GM21717 (cell line): Measurements from ENCODE around the gene TEKT2.

ENCODE experiments used
- ATAC-seq: cut with Tn5 transposase; IDR thresholded peaks from one replicate; pipeline ENCODE4 v1.9.1; 2021; ENCODE audit warnings: mild to moderate bottlenecking, moderate library complexity; ENCODE audit not compliant: unreplicated experiment

The TEKT2 gene

DNA sequence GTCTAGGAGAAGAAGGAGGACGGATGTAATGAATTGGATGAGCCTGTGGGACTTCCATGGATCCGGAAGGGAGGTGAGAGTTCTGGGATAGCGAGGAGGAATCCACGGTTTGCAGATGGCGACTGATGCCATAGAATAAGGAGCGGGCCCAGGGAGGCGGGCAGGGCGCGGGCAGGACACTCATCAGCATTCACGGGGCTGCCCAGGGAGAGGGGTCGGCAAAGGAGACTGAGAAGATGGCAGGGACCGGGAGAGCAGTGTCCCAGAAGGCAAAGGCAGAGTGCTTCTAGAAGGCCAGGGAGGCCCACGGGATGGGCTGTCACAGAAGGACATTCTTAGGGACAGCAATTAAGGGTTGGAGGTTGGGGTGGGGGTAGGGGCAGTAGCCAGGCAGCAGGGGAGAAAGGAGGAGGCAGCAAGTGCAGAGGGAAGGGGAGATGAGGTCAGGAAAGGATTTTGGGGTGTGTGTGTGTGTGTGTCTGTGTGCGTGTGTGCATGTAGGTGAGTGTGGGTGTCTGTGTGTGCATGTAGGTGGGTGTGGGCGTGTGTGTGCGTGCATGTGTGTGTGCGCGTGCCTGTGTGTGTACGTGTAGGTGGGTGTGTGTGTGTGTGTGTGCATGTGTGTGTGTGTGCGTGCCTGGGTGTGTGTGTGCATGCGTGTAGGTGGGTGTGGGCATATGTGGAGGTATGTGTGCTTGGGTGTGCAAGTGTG is 42.3 kb downstream of the TEKT2 start:
- no peak for ATAC-seq

DNA sequence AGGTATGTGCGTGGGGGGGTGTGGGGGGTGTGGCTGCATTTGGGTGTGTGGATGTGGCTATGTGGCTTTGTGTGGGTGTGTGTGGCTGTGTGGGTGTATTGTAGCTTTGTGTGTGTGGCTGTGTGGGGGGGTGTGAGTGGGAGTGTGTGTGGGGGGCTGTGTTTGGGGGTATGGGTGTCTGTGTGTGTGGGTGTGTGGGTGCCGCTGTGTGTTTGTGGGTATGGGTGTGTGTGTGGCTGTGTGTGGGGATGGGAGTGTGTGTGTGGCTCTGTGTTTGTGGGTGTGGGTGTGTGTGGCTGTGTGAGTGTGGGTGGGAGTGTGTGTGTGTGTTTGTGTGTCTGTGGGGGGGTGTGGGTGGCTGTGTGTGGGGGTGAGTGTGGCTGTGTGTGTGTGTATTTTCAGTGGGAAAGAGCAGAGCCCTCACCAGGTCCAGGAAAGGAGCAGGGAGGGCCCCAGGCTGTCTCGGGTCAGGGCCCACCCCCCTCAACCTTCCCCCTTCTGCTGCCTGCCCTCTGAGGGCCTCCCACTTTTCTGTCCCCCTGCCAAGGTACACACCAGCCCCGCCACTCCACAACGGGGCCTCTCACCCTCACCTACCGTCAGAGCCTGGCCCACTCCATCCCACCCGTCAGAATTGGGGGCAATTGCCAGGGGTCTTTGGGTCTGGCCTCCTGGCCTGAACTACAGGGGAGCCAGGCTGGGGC is 43.1 kb downstream of the TEKT2 start:
- ATAC-seq: no peak

DNA sequence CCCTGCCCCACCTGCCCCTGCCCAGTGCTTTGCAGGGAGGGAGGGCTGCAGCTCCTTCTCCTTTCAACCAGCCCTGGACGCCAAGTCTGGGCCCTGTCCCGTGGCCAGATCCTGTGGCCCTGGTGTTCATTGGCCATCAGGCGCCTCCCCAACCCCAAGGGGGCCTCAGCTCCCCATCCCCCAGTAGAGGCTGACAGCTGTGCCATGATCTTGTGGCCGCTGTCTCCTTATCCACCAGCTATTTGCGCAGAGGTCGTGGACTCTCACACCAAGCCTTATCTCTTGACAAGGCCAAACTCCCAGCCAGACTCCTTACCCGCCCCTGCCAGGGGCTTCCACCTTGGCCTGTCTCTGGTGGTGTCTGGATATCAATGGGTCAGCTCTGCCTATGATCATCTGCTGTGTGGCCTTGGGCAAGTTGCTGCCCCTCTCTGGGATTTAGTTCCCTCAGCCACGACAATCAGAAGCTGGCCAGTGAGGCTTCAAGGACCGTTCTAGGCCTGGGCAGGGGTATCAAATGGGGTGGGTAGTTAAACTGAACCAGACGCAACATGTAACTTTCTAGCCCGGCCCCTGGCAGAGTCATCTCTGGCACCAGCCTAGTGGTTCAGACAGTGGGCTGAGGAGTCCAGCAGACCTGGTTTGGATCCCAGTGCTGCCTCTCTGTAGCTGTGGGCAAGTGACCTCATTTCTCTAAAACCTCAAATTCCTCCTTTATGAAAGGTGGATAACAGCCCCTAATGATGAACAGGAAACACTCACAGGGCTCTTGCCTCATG is 44.4 kb downstream of the TEKT2 start:
- ATAC-seq: no peak

DNA sequence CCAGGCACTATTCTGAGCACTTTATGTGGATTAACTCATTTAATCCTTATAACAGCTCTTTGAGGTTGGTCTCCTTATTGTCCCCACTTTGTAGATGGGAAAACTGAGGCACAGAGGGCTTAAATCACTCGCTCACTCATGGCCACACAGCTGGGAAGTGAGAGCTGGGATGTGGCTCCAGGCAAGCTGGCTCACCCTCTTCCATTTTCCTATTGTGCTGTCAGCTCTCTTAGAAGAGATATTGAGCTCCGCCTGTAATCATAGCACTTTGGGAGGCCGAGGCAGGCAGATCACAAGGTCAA is 45.0 kb downstream of the TEKT2 start:
- ATAC-seq: no peak

DNA sequence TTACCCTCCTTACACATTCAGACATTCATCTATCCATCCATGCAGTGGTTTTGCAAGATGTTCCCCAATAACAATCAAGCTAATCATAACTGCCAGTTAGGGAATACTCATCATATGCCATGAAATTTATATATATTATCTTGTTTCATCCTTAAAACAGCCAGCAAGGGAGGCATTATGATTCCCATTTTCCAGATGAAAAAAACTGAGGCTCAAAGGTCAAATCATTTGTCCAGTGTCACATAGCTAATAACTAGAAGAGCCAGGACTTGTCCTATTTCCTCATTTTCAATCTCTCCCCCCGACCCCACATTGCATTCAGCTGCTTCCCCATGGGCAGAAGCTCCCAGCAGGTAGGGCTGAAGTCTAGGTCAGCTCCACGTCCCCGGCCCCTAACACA is 48.1 kb downstream of the TEKT2 start:
- no peak for ATAC-seq

DNA sequence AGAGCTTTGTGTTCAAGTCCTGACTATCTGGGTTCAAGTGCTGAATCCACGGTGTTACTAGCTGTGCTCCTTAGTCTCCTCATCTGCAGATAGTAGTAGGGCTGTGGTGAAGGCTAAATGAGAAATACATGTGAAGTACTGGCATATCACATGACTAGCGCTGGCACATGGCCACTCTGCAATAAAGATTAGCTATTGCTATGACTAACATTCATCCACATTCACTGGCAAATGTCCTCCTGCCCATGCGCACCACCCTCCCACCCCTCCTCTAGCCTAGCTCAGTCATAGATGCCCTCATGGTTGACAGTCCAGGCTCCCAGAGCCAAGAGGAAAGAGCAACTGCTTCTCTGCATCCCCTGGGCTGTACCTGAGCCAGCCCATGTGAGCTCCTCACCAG is 49.6 kb downstream of the TEKT2 start:
- ATAC-seq: no peak

DNA sequence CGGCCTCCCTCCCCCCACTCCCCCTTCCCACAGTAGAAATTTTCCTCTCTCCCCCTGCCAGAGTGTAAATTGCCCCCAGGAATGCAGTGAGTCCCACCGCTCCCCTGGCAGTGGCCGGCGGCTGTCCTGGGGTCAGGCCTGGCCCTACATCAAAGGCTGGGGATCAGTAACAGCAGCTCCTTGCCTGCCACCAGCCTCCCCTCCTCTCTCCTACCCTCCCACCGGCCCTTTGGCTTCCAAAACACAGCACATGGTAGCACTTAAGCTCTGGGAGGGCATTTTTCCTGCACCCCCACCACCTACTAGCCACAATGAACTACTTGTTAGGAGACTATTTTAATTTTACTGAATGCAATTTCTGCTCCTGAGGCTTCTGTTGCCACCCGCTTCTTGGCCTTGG is 50.1 kb downstream of the TEKT2 start:
- ATAC-seq: no peak

DNA sequence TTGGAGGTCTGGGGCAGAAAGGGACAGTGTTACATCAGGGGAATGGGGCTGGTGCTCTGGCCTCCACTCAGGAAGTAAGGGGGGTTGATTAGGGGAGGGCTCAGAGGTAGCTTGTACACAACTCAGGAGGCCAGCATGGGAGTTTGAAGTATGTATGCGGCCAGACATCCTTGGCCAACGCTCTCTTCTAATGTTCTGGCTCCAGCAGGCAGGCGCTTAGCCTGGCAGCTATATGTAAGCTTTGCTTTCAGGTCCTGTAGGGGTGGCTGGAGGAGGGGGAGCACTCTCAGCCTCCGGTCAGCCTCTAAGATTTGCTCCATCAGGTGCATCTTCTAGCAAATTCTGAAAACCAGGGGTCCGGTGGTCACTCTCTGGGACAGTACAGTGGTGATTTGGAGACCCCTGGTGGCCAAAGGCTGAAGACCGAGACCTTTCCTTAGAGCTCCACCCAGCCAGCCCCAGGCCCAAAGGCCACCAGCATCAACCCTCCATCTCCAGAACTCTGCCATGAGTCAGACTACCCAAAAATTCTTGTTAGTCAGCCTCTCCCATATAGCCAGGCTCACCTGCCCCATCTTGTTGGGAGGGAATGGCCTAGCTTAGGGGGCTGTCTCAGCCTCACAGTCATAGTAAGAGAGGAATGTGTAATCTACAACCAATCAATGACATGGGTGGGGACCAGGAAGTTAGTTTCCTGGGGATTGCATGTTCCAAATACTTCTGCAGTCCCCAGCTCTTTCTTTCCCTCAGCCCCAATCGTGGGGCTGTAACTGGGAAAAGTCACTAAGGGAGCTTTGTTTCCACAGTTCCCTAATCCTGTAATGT is 50.8 kb downstream of the TEKT2 start:
- no peak for ATAC-seq

DNA sequence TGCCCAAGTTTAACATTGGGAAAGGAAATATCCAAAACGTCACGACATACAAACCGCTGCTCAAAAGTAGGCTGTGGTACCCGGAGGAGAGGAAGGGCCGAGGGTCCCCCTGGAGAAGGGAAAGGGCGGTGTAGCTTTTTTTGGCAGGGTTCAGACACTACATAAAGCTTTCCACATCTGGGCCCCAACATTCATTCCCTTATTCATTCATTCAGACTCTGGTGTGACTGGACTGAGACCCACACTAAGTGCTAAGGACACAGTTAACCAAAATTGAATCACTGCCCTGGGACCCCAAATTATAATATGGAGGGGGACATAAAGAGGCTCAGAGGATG is 51.4 kb downstream of the TEKT2 start:
- no peak for ATAC-seq

DNA sequence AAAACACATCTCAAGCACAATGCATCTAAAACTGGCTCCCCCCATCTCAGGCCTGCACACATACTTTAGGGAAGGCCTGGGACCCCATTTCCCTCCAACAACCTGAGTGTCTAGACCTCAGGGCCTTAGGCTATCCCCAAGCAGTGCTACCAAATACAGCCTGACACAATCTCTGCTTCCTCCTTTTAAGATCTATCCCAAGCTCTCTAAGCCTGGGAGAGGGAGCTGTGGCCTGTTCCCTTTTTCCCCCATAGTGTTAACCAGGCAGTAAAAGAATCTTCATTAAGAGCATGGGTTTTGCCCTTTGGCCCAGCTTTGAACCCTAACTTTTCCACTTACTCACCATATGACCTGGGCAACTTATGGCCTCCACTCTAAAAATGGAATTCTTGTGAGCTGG is 51.9 kb downstream of the TEKT2 start:
- ATAC-seq: no peak

DNA sequence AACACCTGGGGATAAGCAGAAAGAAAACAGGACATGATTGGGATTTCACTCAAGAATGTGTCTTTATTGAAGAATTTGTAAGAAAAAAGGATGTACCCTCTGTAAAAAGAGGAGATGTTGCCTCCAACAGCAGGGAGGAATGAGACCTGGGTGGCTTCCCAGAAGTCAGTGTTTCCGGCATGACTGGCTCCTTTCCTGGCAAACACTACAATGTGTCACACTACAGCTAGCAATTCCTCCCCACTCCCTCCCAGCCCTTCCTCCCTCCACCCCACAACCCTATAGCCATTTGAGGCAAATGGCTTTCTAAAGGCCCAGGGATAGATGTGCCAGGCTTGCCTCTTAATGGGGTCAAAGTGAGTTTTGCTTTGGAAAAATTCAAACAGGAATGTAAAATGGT is 52.6 kb downstream of the TEKT2 start:
- ATAC-seq: no peak

DNA sequence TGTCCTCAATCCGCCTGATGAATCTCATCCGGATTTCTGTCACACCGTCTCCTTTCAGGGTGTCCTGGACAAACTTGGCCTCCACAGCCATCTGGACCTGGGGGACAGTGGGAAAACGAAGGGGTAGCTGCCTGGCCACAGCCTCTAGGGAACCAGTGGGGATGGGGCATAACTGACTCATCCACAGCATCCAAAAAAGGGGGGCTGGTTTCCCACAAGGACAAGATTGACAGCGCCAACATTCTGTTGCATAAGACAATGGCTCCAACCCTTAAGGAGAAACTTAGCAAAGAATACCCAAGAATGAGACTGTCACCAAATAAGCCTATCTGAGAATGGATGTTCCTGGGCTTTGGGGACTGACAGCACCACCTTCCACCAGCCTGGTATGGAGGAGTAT is 53.3 kb downstream of the TEKT2 start:
- no peak for ATAC-seq

DNA sequence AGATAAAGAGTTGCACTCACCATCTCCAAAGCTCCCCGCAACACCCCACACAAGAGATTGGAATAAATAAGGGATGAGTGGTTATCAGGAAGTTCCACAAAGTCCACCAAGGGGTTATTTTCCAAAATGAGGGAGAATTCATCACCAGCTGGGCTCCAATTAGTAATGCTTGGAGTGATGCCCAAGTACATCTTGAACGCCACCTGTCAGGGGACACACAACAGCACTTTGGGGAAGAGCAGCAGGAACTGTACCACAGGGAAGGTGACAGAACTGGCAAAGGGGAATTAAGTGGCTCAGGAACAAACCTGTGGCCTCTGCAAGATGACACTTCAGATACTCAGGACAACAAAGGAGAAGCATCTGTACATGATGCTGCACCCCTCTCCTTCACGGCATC is 53.9 kb downstream of the TEKT2 start:
- no peak for ATAC-seq
